Liver (tissue), 9 donors: ENCODE data around the gene CDKN1A. TPM values are rescaled to one million over a fixed set of nuclear protein-coding genes. Genes with fewer than 3 reads are reported as not detected.
"Not testable (repeated sequence)": the region's sequence is repeated elsewhere in the genome, so short reads cannot be mapped to it uniquely, and the experiment has no call there.

Experiments used
- DNase-seq: peaks from one replicate; pipeline ENCODE4 v3.0.0-alpha.2; 2017; ENCODE audit warnings: low spot score
- H3K27ac ChIP-seq, 2 donors: one replicate each; pipeline ENCODE4 v1.7.0; 2013; ENCODE audit warnings: inconsistent platforms in 2 of 2, low read length in 2 of 2, control low read depth in 1 of 2, low read depth in 1 of 2, mild to moderate bottlenecking in 1 of 2
- H3K27me3 ChIP-seq, 4 donors: one replicate each; pipeline versions ENCODE4 v1.6.1 to v1.7.0; 2013; ENCODE audit warnings: low read length in 3 of 4, inconsistent platforms in 1 of 4, mild to moderate bottlenecking in 1 of 4, moderate library complexity in 1 of 4; ENCODE audit not compliant: control insufficient read depth in 4 of 4, insufficient read depth in 4 of 4
- H3K36me3 ChIP-seq, 4 donors: one replicate each; pipeline versions ENCODE4 v1.6.1 to v1.7.0; 2013; ENCODE audit warnings: low read length in 3 of 4, mild to moderate bottlenecking in 3 of 4, low read depth in 1 of 4, moderate library complexity in 1 of 4; ENCODE audit not compliant: control insufficient read depth in 4 of 4, insufficient read depth in 3 of 4
- H3K4me1 ChIP-seq, 4 donors: one replicate each; pipeline versions ENCODE4 v1.6.1 to v1.7.0; 2013; ENCODE audit warnings: low read length in 3 of 4, mild to moderate bottlenecking in 3 of 4, moderate library complexity in 1 of 4; ENCODE audit not compliant: control insufficient read depth in 4 of 4, insufficient read depth in 4 of 4
- H3K4me3 ChIP-seq, 3 donors: one replicate each; pipeline versions ENCODE4 v1.6.1 to v1.7.0; 2013; ENCODE audit warnings: low read length in 3 of 3, control low read depth in 1 of 3, low read depth in 1 of 3, mild to moderate bottlenecking in 1 of 3
- H3K9ac ChIP-seq, 2 donors: one replicate each; pipeline ENCODE4 v1.7.0; 2013; ENCODE audit warnings: low read length in 2 of 2, mild to moderate bottlenecking in 2 of 2, moderate library complexity in 2 of 2, control low read depth in 1 of 2, low read depth in 1 of 2
- H3K9me3 ChIP-seq, 4 donors: one replicate each; pipeline versions ENCODE4 v1.6.1 to v1.7.0; 2013; ENCODE audit warnings: low read length in 3 of 4; ENCODE audit not compliant: control insufficient read depth in 4 of 4
- ATF3 ChIP-seq: IDR thresholded peaks from 2 replicates; pipeline ENCODE4 v1.6.1; 2016; ENCODE audit warnings: antibody characterized with exemption
- CTCF ChIP-seq: fragments of 150-350 bp; IDR thresholded peaks from 2 replicates; pipeline ENCODE4 v1.5.1; 2017; ENCODE audit warnings: improper control_type of control experiment, low read depth, low read length; ENCODE audit not compliant: missing input control
- FOXA1 ChIP-seq: IDR thresholded peaks from 2 replicates; pipeline ENCODE4 v1.6.1; 2016; ENCODE audit warnings: antibody characterized with exemption
- FOXA2 ChIP-seq: IDR thresholded peaks from 2 replicates; pipeline ENCODE4 v1.6.1; 2016; ENCODE audit warnings: antibody characterized with exemption
- GABPA ChIP-seq, 2 donors: IDR thresholded peaks in 1 of 2; conservative IDR thresholded peaks in 1 of 2; 2 replicates each; pipeline ENCODE4 v1.6.1; 2016; ENCODE audit warnings: antibody characterized with exemption in 2 of 2, mild to moderate bottlenecking in 1 of 2, moderate library complexity in 1 of 2
- HNF4A ChIP-seq, 2 donors: conservative IDR thresholded peaks; 2 replicates each; pipeline ENCODE4 v1.6.1; 2016; ENCODE audit warnings: antibody characterized with exemption in 2 of 2, mild to moderate bottlenecking in 2 of 2
- HNF4G ChIP-seq: IDR thresholded peaks from 2 replicates; pipeline ENCODE4 v1.6.1; 2016; ENCODE audit warnings: antibody characterized with exemption
- JUND ChIP-seq, 2 donors: IDR thresholded peaks; 2 replicates each; pipeline ENCODE4 v1.6.1; 2016; ENCODE audit warnings: antibody characterized with exemption in 2 of 2
- MAX ChIP-seq: IDR thresholded peaks from 2 replicates; pipeline ENCODE4 v1.6.1; 2016; ENCODE audit warnings: antibody characterized with exemption
- NR2F2 ChIP-seq: IDR thresholded peaks from 2 replicates; pipeline ENCODE4 v1.6.1; 2016; ENCODE audit warnings: antibody characterized with exemption
- RAD21 ChIP-seq, 2 donors: IDR thresholded peaks; 2 replicates each; pipeline ENCODE4 v1.6.1; 2016; ENCODE audit warnings: antibody characterized with exemption in 2 of 2, mild to moderate bottlenecking in 2 of 2
- RXRA ChIP-seq, 2 donors: IDR thresholded peaks; 2 replicates each; pipeline ENCODE4 v1.6.1; 2017 to 2018; ENCODE audit warnings: antibody characterized with exemption in 2 of 2, mild to moderate bottlenecking in 1 of 2
- SP1 ChIP-seq: IDR thresholded peaks from 2 replicates; pipeline ENCODE4 v1.6.1; 2018; ENCODE audit warnings: antibody characterized with exemption, mild to moderate bottlenecking
- TAF1 ChIP-seq: conservative IDR thresholded peaks from 2 replicates; pipeline ENCODE4 v1.6.1; 2016; ENCODE audit warnings: antibody characterized with exemption, mild to moderate bottlenecking
- YY1 ChIP-seq: IDR thresholded peaks from 2 replicates; pipeline ENCODE4 v1.6.1; 2016; ENCODE audit warnings: antibody characterized with exemption, mild to moderate bottlenecking
- ZBTB33 ChIP-seq: IDR thresholded peaks from 2 replicates; pipeline ENCODE4 v1.6.1; 2016; ENCODE audit warnings: antibody characterized with exemption
- WGBS: extraction: QIAGEN DNeasy Blood & Tissue Kit; methylation state at CpG from one replicate; pipeline ENCODE4 v1.1.7; 2013; 5-methylcytosine and 5-hydroxymethylcytosine counted together
- polyA plus RNA-seq, 2 donors: library from polyadenylated mRNA; stranded (reverse) in 1 of 2; unstranded in 1 of 2; fragments of 200-250 nt in 1 of 2; fragments of >200 nt in 1 of 2; fragmentation: Nextera tagmentation in 1 of 2; extraction: Ambion mirVana in 1 of 2; gene quantifications; one replicate each; pipeline versions ENCODE4 v1.2.1 to v1.2.3, GENCODE V29; 2013 to 2015
- total RNA-seq, 2 donors: library from RNA; depleted of rRNA; stranded (reverse); fragments of >200 nt; gene quantifications; one replicate each; pipeline ENCODE4 v1.2.3, GENCODE V29; 2014
- donor health status: healthy.
- donor health status: healthy.
- donor health status: healthy.
- donor health status: healthy.
- donor health status: healthy.

The CDKN1A gene
- total and polyA plus RNA-seq, 4 donors = 3.2 to 41.7 (median 20.5) TPM

- TF ChIP-seq ZBTB33 = no peak
- no peak for TF ChIP-seq TAF1
- no peak for TF ChIP-seq JUND (IDR thresholded peaks at IDR 0.05)
- TF ChIP-seq RAD21 (IDR thresholded peaks at IDR 0.05) = no peak
These were observed 27.6 kb upstream of the CDKN1A start (continued) for GRCh38 chr6:36650848-36651478.

GRCh38 chr6:36651659-36652379 lies 26.7 kb upstream of the CDKN1A start:
- DNase-seq = no peak
- H3K9me3 ChIP-seq = no peaks in the 10 kb centered on the region
- 91% methylated on average over 11 of the region's 11 CpGs for WGBS
- no peaks in the 10 kb centered on the region for H3K27me3 ChIP-seq
- H3K9ac ChIP-seq = no peak overlapping the region
- H3K36me3 ChIP-seq = no peaks in the 10 kb centered on the region
- TF ChIP-seq SP1 (no peak), FOXA2 (no peak), YY1 (no peak), RXRA (IDR thresholded peaks at IDR 0.05) (no peak), NR2F2 (no peak), TAF1 (no peak), RAD21 (IDR thresholded peaks at IDR 0.05) (no peak), JUND (IDR thresholded peaks at IDR 0.05) (no peak), CTCF (no peak), HNF4A (conservative IDR thresholded peaks at IDR 0.05) (no peak), ATF3 (no peak), ZBTB33 (no peak), MAX (no peak), HNF4G (no peak), GABPA (IDR thresholded peaks at IDR 0.05 in 1 of 2, conservative IDR thresholded peaks at IDR 0.05 in 1 of 2) (no peak), FOXA1 (no peak)
- no peak overlapping the region for H3K4me3 ChIP-seq
- peaks cover 0 to 2% (median under 1%) of the 10 kb centered on the region in 4 donors for H3K4me1 ChIP-seq
- H3K27ac ChIP-seq = no peak overlapping the region

- H3K27ac ChIP-seq, H3K36me3 ChIP-seq, H3K27me3 ChIP-seq, H3K4me1 ChIP-seq, H3K4me3 ChIP-seq, H3K9ac ChIP-seq, H3K9me3 ChIP-seq, DNase-seq: not testable (repeated sequence)
- 90% methylated on average over 5 of the region's 5 CpGs for WGBS
These were observed 24.0 kb upstream of the CDKN1A start for GRCh38 chr6:36654469-36654868.
